ENCODE data around the gene BAHCC1. TPM values are rescaled to one million over a fixed set of nuclear protein-coding genes. Genes with fewer than 3 reads are reported as not detected.

Gene BAHCC1
- total RNA-seq, 1 experiment from 2014 or later, result 3.1 TPM

GRCh38 chr17:81462506-81463125, 67.4 kb downstream of the BAHCC1 start:
- H3K9me3 ChIP-seq (ENCODE audit: control insufficient read depth, low read depth, low read length), result no peaks in the 10 kb centered on the region
- H4K8ac ChIP-seq (replicated peaks; ENCODE audit: insufficient read length, low read depth, low read length), result no peak overlapping the region
- H3K4me1 ChIP-seq (ENCODE audit: insufficient read depth, low read length), result no peaks in the 10 kb centered on the region
- no peak overlapping the region for H4K5ac ChIP-seq (ENCODE audit: insufficient read length, low read depth, low read length)
- H3K27ac ChIP-seq (ENCODE audit: insufficient read length, low read depth, low read length), result no peak overlapping the region
- Mint-ChIP-seq H3K4me1 (peaks cover 0 to 5% of the 10 kb centered on the region in 2 experiments; a peak in 1 of 4 replicates), H3K27me3 (ENCODE audit: low read depth) (no peaks in the 10 kb centered on the region), H3K9me3 (no peaks in the 10 kb centered on the region), H3K27ac (no peak overlapping the region), H3K36me3 (ENCODE audit: insufficient read depth in 1 of 3, low read depth in 3 of 3) (no peaks in the 10 kb centered on the region), H3K4me3 (no peak overlapping the region; a peak in 1 of 5 replicates)
- no peak overlapping the region for H2BK15ac ChIP-seq (ENCODE audit: low read depth, low read length)
- no peak overlapping the region for H3K18ac ChIP-seq (ENCODE audit: insufficient read length, low read depth, low read length)
- H3K9ac ChIP-seq (ENCODE audit: extremely low read depth, insufficient read length, low read length), result no peak overlapping the region
- no CpG with 5 or more reads among the region's 33 CpGs for WGBS (ENCODE audit: extremely low coverage, insufficient read length, low lambda C conversion rate)
- no peaks in the 10 kb centered on the region for H4K20me1 ChIP-seq (ENCODE audit: control insufficient read depth, insufficient read depth, insufficient read length)
- no peak overlapping the region for H3K23ac ChIP-seq (ENCODE audit: insufficient read length, low read depth, low read length)
- H3K79me2 ChIP-seq (ENCODE audit: insufficient read depth, low read length), result no peaks in the 10 kb centered on the region
- no peak overlapping the region for H2BK20ac ChIP-seq (ENCODE audit: low read depth, low read length, poor library complexity, severe bottlenecking)
- H2BK5ac ChIP-seq (ENCODE audit: insufficient read length, low read length), result no peak overlapping the region
- no peaks in the 10 kb centered on the region for H3K23me2 ChIP-seq (ENCODE audit: insufficient read length, low read depth, low read length, poor library complexity, severe bottlenecking)
- no peak overlapping the region for H2AK5ac ChIP-seq (ENCODE audit: insufficient read length, low read length)
- H3K79me1 ChIP-seq (ENCODE audit: insufficient read depth, low read depth, low read length, poor library complexity, severe bottlenecking), result no peaks in the 10 kb centered on the region
- H2AFZ ChIP-seq (ENCODE audit: low read length), result no peak overlapping the region
- H3K14ac ChIP-seq (ENCODE audit: insufficient read depth, low read length), result no peak overlapping the region
- no peak overlapping the region for H2BK12ac ChIP-seq (ENCODE audit: insufficient read length, low read depth, low read length)
- H3T11ph ChIP-seq (ENCODE audit: low read length), result no peak overlapping the region
- no peak overlapping the region for H3K56ac ChIP-seq (ENCODE audit: insufficient read length, low read depth, low read length)
- DNase-seq, result no peak
- H2BK120ac ChIP-seq (ENCODE audit: low read depth, low read length, poor library complexity, severe bottlenecking), result no peak overlapping the region
- no peak overlapping the region for H3K4ac ChIP-seq (ENCODE audit: low read depth, low read length)
- no peak overlapping the region for H3K4me2 ChIP-seq (ENCODE audit: insufficient read depth, insufficient read length, low read length)
- no peak overlapping the region for H4K91ac ChIP-seq (ENCODE audit: insufficient read length, low read depth, low read length)
- H3K27me3 ChIP-seq (ENCODE audit: insufficient read depth, low read length), result no peaks in the 10 kb centered on the region
- TF ChIP-seq CTCF (conservative IDR thresholded peaks at IDR 0.05), result no peak
